ENCODE data around the gene FIG4. TPM values are rescaled to one million over a fixed set of nuclear protein-coding genes. Genes with fewer than 3 reads are reported as not detected.

FIG4 gene
- total RNA-seq, 1 experiment from 2014 or later, result 21.3 TPM

DNA sequence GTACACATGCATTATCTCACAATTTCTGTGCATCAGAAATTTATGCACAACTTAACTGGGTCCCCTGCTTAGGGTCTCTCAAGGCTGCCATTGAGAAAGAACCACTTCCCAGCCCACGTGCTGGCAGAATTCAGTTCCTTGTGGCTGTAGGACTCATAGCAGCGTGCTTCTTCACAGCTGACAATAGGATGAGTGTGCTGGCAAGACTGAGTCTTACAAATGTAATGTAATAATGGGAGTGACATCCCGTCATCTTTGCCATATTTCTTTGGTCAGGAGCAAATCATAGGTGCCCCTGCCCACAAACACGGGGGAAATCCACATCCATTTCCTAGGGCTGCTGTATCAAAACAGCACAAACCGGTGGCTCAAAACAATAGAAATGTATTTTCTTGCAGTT, 77.4 kb downstream of the FIG4 start (continued):
- TF ChIP-seq NFYB (CRISPR knock-in tag; conservative IDR thresholded peaks at IDR 0.05; ENCODE audit: low read depth), result no peak
- TF ChIP-seq, protein P1, sequence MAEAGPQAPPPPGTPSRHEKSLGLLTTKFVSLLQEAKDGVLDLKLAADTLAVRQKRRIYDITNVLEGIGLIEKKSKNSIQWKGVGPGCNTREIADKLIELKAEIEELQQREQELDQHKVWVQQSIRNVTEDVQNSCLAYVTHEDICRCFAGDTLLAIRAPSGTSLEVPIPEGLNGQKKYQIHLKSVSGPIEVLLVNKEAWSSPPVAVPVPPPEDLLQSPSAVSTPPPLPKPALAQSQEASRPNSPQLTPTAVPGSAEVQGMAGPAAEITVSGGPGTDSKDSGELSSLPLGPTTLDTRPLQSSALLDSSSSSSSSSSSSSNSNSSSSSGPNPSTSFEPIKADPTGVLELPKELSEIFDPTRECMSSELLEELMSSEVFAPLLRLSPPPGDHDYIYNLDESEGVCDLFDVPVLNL (CRISPR knock-in tag; IDR thresholded peaks at IDR 0.05; ENCODE audit: borderline replicate concordance, low read depth), result no peak

DNA sequence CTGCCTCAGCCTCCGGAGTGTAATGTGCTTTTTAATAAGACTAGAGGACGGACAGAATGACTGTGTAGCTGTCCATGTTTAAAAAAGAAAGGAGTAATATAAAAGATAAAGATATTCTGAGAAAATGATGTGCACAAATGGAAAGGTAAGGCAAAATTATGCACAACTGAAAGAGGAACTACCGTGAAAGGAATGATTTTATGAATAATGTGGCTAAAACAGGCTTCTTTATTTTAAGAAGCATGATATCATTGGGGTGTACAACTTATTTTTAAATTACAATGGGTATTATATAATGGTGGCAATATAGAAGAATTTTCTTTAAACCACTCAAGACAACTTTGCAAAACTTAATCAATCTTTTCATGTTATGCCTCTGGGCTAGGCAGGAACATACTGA, 78.1 kb downstream of the FIG4 start:
- ChIA-PET POLR2A (no interaction called here), CTCF (no interaction called here)
- Mint-ChIP-seq H3K4me3 (no peak overlapping the region), H3K27ac (no peak overlapping the region), H3K9me3 (peaks cover 6% of the 10 kb centered on the region), H3K36me3 (peaks cover 16% of the 10 kb centered on the region), H3K27me3 (ENCODE audit: low read depth) (no peaks in the 10 kb centered on the region), H3K4me1 (0 out of 2 replicates have a peak, but pooled peaks cover 8% of the 10 kb centered on the region)
- no peak for ATAC-seq
- DNase-seq (ENCODE audit: low spot score), result no peak
- TF ChIP-seq ZNF232 (CRISPR knock-in tag; IDR thresholded peaks at IDR 0.05), result no peak
- TF ChIP-seq, protein P2, sequence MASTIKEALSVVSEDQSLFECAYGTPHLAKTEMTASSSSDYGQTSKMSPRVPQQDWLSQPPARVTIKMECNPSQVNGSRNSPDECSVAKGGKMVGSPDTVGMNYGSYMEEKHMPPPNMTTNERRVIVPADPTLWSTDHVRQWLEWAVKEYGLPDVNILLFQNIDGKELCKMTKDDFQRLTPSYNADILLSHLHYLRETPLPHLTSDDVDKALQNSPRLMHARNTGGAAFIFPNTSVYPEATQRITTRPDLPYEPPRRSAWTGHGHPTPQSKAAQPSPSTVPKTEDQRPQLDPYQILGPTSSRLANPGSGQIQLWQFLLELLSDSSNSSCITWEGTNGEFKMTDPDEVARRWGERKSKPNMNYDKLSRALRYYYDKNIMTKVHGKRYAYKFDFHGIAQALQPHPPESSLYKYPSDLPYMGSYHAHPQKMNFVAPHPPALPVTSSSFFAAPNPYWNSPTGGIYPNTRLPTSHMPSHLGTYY (CRISPR knock-in tag; IDR thresholded peaks at IDR 0.05), result no peak
- TF ChIP-seq, protein P3, sequence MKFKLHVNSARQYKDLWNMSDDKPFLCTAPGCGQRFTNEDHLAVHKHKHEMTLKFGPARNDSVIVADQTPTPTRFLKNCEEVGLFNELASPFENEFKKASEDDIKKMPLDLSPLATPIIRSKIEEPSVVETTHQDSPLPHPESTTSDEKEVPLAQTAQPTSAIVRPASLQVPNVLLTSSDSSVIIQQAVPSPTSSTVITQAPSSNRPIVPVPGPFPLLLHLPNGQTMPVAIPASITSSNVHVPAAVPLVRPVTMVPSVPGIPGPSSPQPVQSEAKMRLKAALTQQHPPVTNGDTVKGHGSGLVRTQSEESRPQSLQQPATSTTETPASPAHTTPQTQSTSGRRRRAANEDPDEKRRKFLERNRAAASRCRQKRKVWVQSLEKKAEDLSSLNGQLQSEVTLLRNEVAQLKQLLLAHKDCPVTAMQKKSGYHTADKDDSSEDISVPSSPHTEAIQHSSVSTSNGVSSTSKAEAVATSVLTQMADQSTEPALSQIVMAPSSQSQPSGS (CRISPR knock-in tag; IDR thresholded peaks at IDR 0.05; ENCODE audit: borderline replicate concordance, low read depth), result no peak
- TF ChIP-seq GABPB1 (CRISPR knock-in tag; IDR thresholded peaks at IDR 0.05), result no peak
- TF ChIP-seq CREB1 (CRISPR knock-in tag; IDR thresholded peaks at IDR 0.05), result no peak
- TF ChIP-seq, protein P4, sequence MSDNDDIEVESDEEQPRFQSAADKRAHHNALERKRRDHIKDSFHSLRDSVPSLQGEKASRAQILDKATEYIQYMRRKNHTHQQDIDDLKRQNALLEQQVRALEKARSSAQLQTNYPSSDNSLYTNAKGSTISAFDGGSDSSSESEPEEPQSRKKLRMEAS (CRISPR knock-in tag; IDR thresholded peaks at IDR 0.05), result no peak
- TF ChIP-seq, protein P5, sequence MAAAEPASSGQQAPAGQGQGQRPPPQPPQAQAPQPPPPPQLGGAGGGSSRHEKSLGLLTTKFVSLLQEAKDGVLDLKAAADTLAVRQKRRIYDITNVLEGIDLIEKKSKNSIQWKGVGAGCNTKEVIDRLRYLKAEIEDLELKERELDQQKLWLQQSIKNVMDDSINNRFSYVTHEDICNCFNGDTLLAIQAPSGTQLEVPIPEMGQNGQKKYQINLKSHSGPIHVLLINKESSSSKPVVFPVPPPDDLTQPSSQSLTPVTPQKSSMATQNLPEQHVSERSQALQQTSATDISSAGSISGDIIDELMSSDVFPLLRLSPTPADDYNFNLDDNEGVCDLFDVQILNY (CRISPR knock-in tag; IDR thresholded peaks at IDR 0.05), result no peak
- TF ChIP-seq, protein P6, sequence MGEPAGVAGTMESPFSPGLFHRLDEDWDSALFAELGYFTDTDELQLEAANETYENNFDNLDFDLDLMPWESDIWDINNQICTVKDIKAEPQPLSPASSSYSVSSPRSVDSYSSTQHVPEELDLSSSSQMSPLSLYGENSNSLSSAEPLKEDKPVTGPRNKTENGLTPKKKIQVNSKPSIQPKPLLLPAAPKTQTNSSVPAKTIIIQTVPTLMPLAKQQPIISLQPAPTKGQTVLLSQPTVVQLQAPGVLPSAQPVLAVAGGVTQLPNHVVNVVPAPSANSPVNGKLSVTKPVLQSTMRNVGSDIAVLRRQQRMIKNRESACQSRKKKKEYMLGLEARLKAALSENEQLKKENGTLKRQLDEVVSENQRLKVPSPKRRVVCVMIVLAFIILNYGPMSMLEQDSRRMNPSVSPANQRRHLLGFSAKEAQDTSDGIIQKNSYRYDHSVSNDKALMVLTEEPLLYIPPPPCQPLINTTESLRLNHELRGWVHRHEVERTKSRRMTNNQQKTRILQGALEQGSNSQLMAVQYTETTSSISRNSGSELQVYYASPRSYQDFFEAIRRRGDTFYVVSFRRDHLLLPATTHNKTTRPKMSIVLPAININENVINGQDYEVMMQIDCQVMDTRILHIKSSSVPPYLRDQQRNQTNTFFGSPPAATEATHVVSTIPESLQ (CRISPR knock-in tag; IDR thresholded peaks at IDR 0.05), result no peak
- TF ChIP-seq NFATC4 (CRISPR knock-in tag; IDR thresholded peaks at IDR 0.05), result no peak
- TF ChIP-seq NFE2L1 (CRISPR knock-in tag; IDR thresholded peaks at IDR 0.05), result no peak
- no peak for TF ChIP-seq ETV6 (CRISPR knock-in tag; IDR thresholded peaks at IDR 0.05)
- TF ChIP-seq, protein P7, sequence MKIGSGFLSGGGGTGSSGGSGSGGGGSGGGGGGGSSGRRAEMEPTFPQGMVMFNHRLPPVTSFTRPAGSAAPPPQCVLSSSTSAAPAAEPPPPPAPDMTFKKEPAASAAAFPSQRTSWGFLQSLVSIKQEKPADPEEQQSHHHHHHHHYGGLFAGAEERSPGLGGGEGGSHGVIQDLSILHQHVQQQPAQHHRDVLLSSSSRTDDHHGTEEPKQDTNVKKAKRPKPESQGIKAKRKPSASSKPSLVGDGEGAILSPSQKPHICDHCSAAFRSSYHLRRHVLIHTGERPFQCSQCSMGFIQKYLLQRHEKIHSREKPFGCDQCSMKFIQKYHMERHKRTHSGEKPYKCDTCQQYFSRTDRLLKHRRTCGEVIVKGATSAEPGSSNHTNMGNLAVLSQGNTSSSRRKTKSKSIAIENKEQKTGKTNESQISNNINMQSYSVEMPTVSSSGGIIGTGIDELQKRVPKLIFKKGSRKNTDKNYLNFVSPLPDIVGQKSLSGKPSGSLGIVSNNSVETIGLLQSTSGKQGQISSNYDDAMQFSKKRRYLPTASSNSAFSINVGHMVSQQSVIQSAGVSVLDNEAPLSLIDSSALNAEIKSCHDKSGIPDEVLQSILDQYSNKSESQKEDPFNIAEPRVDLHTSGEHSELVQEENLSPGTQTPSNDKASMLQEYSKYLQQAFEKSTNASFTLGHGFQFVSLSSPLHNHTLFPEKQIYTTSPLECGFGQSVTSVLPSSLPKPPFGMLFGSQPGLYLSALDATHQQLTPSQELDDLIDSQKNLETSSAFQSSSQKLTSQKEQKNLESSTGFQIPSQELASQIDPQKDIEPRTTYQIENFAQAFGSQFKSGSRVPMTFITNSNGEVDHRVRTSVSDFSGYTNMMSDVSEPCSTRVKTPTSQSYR (CRISPR knock-in tag; IDR thresholded peaks at IDR 0.05), result no peak
- TF ChIP-seq, protein P8, sequence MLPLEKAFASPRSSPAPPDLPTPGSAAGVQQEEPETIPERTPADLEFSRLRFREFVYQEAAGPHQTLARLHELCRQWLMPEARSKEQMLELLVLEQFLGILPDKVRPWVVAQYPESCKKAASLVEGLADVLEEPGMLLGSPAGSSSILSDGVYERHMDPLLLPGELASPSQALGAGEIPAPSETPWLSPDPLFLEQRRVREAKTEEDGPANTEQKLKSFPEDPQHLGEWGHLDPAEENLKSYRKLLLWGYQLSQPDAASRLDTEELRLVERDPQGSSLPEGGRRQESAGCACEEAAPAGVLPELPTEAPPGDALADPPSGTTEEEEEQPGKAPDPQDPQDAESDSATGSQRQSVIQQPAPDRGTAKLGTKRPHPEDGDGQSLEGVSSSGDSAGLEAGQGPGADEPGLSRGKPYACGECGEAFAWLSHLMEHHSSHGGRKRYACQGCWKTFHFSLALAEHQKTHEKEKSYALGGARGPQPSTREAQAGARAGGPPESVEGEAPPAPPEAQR (CRISPR knock-in tag; IDR thresholded peaks at IDR 0.05), result no peak
- TF ChIP-seq, protein P9, sequence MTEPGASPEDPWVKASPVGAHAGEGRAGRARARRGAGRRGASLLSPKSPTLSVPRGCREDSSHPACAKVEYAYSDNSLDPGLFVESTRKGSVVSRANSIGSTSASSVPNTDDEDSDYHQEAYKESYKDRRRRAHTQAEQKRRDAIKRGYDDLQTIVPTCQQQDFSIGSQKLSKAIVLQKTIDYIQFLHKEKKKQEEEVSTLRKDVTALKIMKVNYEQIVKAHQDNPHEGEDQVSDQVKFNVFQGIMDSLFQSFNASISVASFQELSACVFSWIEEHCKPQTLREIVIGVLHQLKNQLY (CRISPR knock-in tag; IDR thresholded peaks at IDR 0.05), result no peak
- TF ChIP-seq, protein P10, sequence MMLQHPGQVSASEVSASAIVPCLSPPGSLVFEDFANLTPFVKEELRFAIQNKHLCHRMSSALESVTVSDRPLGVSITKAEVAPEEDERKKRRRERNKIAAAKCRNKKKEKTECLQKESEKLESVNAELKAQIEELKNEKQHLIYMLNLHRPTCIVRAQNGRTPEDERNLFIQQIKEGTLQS (CRISPR knock-in tag; conservative IDR thresholded peaks at IDR 0.05), result no peak
- no peak for TF ChIP-seq FOXK1 (CRISPR knock-in tag; IDR thresholded peaks at IDR 0.05)
- TF ChIP-seq, protein P11, sequence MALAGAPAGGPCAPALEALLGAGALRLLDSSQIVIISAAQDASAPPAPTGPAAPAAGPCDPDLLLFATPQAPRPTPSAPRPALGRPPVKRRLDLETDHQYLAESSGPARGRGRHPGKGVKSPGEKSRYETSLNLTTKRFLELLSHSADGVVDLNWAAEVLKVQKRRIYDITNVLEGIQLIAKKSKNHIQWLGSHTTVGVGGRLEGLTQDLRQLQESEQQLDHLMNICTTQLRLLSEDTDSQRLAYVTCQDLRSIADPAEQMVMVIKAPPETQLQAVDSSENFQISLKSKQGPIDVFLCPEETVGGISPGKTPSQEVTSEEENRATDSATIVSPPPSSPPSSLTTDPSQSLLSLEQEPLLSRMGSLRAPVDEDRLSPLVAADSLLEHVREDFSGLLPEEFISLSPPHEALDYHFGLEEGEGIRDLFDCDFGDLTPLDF (CRISPR knock-in tag; IDR thresholded peaks at IDR 0.05), result no peak

Measured in WTC11 (cell line).